Choroid plexus epithelial cell (primary cell): ENCODE measurements around the gene ARL8A.

Source experiments
- DNase-seq: peaks from one replicate; pipeline ENCODE4 v3.0.0-alpha.2; 2010; ENCODE audit warnings: low read depth
- H3K4me3 ChIP-seq: 2 replicates; pipeline ENCODE4 v1.5.1; 2011; ENCODE audit warnings: low read depth, mild to moderate bottlenecking, control low read depth, low read length, moderate library complexity
- CTCF ChIP-seq: conservative IDR thresholded peaks from 2 replicates; pipeline ENCODE4 v1.5.1; 2011; ENCODE audit warnings: low read depth, mild to moderate bottlenecking, control low read depth, inconsistent platforms, low read length, moderate library complexity

The ARL8A gene

GRCh38 chr1:202189001-202189790, 44.7 kb upstream of the ARL8A start:
- H3K4me3 ChIP-seq: no peak overlapping the region
- DNase-seq: peak; percentile 66
- peak; percentile 74 for TF ChIP-seq CTCF

GRCh38 chr1:202187697-202188407, 43.3 kb upstream of the ARL8A start:
- TF ChIP-seq CTCF: no peak
- no peak overlapping the region for H3K4me3 ChIP-seq
- no peak for DNase-seq

- TF ChIP-seq CTCF: no peak
- DNase-seq: no peak
These were observed 42.6 kb upstream of the ARL8A start for GRCh38 chr1:202187041-202187671.

GRCh38 chr1:202186327-202186726, 41.8 kb upstream of the ARL8A start:
- DNase-seq: no peak
- TF ChIP-seq CTCF: no peak
- H3K4me3 ChIP-seq: no peak overlapping the region

More at GRCh38 chr1:202187041-202187671, 42.6 kb upstream of the ARL8A start:
- H3K4me3 ChIP-seq: no peak overlapping the region

- H3K4me3 ChIP-seq: no peak overlapping the region
- peak; percentile 92 for TF ChIP-seq CTCF
These were observed 40.4 kb upstream of the ARL8A start for GRCh38 chr1:202184750-202185460.

GRCh38 chr1:202182040-202182877, 37.7 kb upstream of the ARL8A start:
- no peak for TF ChIP-seq CTCF
- H3K4me3 ChIP-seq: no peak overlapping the region
- no peak for DNase-seq

More at GRCh38 chr1:202184750-202185460, 40.4 kb upstream of the ARL8A start:
- DNase-seq: peak; percentile 91
